Muscle of arm (tissue), 12 donors: Measurements from ENCODE around the gene INPP5D. TPM values are rescaled to one million over a fixed set of nuclear protein-coding genes. Genes with fewer than 3 reads are reported as not detected.
"Not testable (repeated sequence)": the region's sequence is repeated elsewhere in the genome, so short reads cannot be mapped to it uniquely, and the experiment has no call there.

Source experiments
- DNase-seq: peaks from one replicate; pipeline ENCODE4 v3.0.0-alpha.2; 2013
- polyA plus RNA-seq, 12 donors: library from polyadenylated mRNA; unstranded; fragments of 120-200 nt; gene quantifications; one replicate each; pipeline ENCODE4 v1.2.1, GENCODE V29; 2013; ENCODE audit not compliant: insufficient read length in 12 of 12

INPP5D gene
- polyA plus RNA-seq, 12 donors = 5.0 to 26.1 (median 7.1) TPM; not detected in 1

GRCh38 chr2:233051241-233052149 lies 8.6 kb upstream of the INPP5D start:
- DNase-seq = no peak

GRCh38 chr2:233052517-233052916 lies 7.6 kb upstream of the INPP5D start:
- DNase-seq = not testable (repeated sequence)

DNA sequence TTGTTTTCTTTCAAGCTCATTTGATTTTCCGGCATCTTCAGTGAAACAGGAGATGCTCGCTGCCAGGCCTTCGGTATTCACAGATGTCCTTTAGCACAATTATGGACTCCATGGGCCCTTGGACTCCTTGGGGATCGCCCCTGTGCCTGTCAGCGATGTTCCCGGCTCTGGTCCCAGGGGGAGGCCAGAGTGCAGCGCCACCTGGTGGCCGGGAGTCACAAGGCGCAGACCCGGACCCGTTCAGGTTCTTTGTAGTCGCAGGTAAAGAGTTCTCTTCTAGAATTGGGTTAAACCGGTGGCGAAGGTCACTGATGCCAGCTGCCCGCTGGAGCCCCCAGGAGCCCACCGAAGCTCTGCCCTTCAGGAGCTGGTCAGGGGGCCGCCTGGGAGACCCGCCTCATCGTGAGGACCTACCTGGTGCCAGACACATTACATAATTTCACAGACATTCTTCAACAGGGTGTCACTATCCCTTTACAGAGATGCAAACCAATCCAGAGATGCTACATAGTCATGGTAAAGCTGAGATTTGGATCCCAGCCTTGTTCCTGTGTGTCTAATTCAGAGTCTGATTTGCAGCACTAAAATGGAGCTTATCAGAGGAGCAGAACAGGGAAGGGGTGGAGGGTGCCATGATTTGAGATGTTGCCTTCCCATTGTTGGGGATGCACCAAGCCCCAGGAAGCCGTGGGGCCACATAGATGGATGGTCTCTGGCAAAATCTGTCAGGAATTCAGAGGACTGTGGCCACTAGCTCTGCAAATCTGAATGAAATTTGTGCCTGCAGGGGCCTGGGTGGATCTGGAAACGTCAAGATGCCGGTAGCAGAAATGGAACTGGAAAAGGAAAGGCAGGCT lies 6.0 kb upstream of the INPP5D start:
- DNase-seq = no peak

DNA sequence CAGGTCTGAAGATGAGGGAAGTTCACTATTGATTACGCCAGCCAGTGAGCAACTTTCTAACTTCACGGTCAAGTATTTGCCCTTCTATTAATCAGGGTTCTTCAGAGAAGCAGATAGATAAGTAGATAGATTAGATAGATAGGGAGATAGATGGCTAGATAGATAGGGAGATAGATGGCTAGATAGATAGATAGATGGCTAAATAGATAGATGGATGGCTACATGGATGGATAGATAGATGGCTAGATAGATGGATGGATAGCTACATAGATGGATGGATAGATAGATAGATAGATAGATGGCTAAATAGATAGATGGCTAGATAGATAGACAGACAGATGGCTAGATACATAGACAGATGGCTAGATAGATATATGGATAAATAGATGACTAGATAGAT lies 4.8 kb upstream of the INPP5D start:
- DNase-seq = no peak

DNA sequence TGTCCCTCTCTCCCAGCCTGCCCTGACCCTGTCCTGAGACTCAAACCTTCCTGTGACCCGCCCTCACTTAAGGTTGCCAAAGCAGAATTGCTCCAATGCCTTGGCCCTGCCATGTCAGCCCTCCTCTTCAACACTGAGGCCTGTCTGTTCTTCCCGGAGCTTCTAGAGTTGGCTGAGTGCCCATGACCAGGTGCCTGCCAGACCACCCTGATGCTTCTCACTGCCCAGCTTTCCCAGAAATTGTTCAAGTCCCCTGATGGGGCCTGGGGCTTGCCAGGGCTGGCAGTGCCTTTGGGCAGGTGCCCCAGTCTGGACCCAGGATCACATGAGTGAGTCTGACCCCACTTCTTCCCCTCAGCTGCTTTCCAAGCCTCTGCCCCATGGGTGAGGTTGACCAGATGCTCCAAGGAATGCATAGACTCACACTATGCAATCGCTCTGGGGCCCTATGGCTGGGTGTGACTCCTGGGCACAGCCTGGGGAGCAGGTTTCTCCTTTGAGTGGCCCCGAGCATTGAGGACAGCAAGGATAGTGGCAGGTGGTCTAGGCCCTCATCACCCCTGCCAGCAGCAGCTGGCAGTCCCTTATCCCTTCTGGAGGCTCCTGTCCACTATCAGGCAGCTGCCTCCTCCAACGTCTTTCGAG lies 3.1 kb upstream of the INPP5D start:
- no peak for DNase-seq

- DNase-seq = no peak
Observed at GRCh38 chr2:233058717-233059546, 1.2 kb upstream of the INPP5D start.

- no peak for DNase-seq
Observed at GRCh38 chr2:233059547-233059796, 670 bp upstream of the INPP5D start.

DNA sequence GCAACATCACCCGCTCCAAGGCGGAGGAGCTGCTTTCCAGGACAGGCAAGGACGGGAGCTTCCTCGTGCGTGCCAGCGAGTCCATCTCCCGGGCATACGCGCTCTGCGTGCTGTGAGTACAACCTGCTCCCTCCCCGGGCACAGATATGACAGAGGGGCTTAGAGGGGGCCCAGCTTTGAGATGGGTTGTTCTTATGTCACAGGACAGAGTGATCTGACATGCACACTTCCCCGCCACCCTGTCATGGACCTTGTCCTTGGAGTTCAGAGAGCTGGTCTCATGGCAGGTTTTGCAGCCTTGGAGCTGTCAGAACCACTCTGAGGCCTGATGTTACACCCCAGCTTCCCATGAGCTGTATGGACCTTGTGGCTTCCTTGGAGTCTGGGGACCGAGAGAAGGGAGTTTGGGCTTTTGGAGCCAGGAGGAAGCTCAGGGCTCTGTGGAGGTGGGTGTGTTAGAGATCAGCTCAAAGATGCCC lies 398 bp downstream of the INPP5D start:
- no peak for DNase-seq

DNA sequence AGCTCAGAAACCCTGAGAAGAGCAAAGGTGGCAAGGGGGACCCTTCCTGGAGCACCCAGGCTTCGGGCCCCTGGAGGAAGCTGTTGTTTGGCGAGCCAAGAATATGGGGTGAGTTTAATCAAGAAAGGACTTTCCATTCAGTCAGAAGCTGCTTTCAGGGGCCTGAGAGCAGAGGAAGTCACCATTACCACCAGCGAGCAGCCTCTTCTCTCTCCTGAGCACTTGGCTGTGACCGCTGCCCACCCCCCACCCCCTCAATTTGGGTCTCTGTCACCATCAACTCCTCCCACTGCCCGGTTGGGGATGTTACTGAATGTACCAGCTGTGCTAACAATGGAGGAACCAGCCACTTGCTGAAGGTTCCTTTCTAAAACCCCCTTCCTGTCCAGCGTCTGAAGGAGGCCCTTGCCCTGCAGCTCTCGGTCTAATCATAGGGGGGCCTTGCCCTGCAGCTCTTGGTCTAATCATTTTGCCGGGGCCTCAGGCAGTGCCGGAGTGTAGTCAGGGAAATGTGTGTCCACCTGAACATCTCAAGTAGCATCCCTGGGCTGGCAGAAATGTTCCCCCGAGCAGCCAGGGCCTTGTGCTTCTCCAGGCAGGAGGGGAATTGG lies 943 bp downstream of the INPP5D start:
- no peak for DNase-seq

- no peak for DNase-seq
Observed at GRCh38 chr2:233061591-233062450, 1.7 kb downstream of the INPP5D start.

DNA sequence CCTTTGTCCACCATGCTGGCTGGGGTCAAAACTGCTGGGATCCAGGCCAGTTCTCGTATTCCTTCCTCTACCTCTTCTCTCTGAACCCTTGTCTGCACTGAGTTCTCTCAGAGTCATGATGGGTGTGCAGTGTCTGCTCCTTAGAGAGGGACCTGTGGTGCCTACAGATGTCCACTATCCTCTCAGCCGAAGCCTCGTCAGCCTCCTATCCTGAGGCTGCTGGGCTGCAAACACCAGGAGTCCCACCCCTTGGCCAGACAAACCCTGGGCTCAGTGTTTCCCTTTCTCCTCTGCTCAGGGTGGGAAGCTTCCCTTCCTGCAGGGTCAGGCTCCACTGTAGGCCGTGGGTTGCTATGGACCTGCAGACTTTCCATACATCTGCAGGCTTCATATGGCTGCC lies 2.3 kb downstream of the INPP5D start:
- DNase-seq = no peak

DNA sequence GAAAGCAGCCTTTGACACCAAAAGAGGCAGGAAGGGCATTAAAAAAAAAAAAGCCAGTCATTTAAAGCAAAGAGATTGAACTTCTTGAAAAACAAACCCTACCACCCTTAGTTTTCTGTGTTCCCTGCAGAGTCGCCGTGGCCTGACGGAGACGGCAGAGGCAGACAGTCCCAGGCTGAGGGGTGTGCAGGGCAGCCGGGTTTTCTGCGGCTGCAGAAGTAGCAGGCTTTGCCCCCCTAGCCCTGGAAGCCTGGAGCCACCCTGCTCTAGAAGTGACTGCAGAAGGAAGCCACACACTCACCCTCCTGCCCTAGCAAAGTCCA lies 2.8 kb downstream of the INPP5D start:
- no peak for DNase-seq

GRCh38 chr2:233063269-233063975 lies 3.3 kb downstream of the INPP5D start:
- no peak for DNase-seq

DNA sequence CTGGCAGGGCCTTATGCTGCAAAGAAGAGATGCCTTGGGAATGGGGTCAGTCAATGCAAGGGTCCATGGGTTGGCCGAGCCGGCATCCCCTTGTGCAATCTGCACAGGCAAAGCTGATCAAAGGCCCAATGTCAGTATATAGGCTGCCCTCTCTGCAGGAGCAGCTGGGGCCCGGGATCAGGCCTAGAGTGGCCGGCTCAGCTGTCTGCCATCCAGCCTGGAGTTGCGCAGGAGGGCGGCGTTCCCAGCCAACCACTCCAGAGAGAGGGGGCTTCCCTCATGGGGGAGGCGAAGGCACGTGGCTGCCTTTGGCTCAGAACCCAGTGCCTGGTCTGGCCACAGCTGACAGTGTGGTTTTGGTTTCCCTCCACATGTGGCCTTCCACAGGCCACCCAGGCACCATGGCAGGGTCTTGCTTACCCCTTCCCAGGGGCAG lies 3.9 kb downstream of the INPP5D start:
- no peak for DNase-seq

DNA sequence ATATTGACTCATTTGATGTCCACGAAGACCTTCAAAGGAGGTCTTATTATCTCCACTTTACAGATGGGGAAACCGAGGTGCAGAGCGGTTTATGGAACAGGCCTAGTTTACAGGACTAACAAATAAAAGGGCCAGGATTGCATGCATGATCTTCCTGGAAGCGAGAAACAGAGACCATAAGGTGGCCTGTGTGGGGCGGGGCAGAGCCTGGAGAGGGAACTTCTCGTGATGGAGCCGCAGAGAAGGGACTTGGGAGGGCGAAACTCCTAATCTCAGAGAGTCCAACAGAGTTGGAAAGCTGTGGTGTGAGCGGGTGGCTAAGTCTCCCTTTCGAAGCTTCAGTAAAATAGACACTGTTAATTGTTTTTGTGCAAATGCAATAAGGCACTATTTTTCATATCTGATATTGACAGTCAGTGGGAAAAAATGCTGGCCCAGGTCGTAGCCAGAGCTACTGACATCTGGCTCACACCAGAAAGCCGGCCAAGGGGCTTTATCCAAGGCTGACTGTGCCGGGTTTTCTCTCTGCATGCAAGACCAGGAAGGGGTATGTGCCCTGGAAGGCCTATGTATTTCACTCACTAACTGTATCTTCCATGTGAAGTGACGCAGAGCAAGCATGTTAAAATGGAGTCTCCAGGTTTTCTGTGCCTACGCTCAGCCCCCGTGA lies 4.5 kb downstream of the INPP5D start:
- DNase-seq = no peak

DNA sequence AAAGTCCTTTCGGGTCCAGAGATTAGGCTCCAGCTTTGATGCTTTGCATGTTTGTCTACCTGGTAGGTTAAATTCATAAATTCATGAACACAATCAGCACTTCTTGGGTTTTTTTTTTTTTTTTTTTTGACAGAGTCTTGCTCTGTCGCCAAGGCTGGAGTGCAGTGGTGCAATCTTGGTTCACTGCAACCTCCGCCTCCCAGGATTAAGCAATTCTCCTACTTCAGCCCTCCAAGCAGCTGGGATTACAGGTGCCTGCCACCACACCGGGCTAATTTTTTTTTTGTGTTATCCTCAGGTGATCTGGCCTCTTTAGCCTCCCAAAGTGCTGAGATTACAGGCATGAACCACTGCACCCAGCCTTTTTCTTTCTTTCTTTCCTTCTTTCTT lies 5.1 kb downstream of the INPP5D start:
- DNase-seq = not testable (repeated sequence)

DNA sequence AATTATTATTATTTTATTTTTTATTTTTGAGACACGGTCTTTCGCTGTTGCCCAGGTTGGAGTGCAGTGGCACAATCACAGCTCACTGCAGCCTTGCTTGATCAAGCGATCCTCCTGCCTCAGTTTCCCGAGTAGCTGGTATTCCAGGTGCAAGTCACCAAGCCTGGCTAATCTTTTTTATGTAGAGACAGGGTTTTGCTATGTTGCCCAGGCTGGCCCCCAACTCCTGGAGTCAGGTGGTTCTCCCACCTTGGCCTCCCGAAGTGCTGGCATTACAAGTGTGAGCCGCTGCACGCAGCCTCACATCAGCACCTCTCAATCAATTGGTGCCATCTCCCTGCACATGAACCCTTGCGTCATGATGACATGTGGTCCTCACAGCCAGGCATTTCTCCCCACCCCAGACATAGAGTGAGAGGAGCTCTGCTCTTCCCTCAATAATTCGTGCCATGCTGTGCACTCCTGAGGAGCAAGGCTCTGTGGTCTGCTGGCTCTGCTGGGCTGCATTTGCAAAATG lies 5.9 kb downstream of the INPP5D start:
- no peak for DNase-seq

GRCh38 chr2:233068762-233069418 lies 8.7 kb downstream of the INPP5D start:
- DNase-seq = no peak
